ENCODE results near the gene BOC. TPM values are rescaled to one million over a fixed set of nuclear protein-coding genes. Genes with fewer than 3 reads are reported as not detected.

Gene BOC
- total RNA-seq, 2 experiments from 2014 or later = 0.42 TPM; not detected in 1

DNA sequence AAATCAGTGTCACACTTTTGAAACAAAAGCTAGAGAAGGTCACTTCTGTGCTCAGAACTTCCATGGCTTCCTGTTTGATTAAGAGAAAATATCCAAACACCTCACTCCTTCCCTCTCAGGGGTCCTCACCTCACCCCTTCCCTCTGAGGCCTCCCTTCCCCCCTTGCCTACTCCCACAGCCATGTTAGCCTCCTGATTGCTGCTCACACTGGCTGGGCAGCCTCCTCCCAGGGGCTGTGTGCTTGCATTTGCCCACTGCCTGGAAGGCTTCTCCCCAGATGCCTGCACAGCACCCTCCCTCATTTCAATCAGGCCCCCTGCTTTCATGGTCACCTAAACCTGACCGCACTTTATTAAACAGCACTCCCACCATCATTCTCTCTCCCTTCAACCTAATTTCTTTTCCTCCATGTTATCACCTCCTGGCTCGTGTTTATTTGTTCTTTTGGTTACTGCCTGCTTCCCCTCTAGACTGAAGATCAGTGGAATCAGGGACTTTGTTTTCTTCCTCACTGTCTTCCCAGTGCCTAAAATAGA lies 10.4 kb downstream of the BOC start:
- ChIA-PET POLR2A (no interaction called here), CTCF (no interaction called here)

DNA sequence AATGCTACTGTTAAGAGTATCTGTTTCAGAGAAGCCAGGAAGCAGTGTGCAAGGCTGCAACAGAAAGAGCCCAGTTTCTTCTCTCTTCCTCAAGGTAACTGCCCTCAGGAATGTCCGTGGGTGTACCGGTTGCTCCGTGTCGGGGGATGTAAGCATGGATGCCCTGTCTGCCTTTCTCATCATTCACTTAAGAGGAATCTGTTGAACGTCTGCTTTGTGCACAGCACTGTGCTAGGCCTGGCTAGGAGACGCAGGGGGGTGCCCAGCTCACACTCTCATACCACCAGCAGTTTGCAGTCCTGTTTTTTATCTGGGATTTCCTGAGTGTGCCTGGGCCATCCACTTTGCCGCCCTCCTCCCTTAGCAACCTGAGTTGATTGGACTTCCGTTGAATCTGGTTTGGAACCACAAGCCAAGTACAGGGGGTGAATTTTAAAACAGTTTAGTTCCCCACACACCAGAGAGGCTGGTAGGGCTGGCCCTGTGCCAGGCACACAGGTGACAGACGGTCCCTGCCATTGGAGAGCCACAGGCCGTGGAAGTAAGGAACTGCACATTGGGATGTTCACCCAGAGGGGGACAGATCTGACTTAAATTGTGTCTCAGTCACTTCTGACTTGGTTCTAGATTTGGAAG lies 11.2 kb downstream of the BOC start:
- ChIA-PET CTCF (no interaction called here), POLR2A (no interaction called here)

DNA sequence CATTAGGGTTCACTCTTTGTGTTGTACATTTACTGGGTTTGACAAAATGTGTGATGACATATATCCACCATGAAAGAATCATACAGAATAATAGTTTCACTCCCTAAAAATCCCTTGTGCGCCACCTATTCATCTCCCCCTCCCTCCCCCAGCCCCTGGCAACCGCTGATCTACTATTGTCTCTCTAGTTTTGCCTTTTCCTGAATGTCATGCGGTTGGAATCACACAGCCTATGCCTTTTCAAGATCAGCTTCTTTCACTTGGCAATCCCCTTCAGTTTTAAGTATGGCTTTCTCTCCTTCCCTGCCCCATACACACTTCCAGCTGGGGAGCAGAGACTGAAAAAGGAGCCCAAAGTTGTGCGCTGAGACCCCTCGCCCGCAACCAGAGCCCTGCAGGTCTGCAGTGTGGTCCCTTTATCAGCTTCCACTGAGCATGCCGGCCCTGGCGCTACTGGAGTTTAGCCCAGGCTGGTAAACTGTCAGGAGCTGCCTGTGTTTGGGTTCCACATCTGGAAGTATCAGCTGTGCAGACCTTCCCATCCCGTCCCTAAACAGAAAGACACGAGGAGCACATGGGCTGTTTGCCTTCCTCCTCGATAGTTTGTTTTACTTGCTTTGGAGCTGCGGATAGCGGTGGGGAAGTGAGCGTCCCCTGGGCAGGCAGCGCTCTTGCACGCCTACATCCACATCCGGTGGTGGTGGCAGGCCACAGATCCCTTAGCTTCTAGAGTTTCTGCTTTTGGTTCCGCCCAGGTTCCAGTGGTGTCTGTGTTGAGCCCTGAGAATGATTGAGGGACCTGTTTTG lies 12.3 kb downstream of the BOC start:
- POLR2A ChIA-PET = no interaction called here
- CTCF ChIA-PET = interaction anchor here (0.5 kb wide), 1 partner anchor 233 kb away, joined by 3 read pairs; no protein-coding TSS in a partner anchor

- POLR2A ChIA-PET = no interaction called here
- CTCF ChIA-PET = no interaction called here
Observed at GRCh38 chr3:113225286-113225685, 13.9 kb downstream of the BOC start.

DNA sequence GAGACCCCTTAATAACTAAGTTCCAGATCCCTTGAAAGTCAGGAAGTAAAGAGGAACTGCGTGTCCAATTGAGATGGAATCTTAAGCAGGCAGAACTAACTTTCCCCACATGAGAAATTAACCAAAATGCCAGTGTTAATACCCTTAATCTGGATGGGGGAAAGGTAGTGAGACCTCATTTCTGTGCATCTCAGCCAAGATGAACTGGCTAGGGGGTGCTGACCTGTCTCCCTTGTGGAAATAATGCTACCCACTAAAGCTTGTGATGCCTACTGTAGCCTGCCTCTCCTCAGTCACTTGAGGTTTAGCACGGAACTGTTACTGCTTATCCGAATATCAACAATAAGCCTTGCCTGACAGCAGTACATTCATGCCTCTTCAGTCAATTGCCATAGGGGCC lies 15.1 kb downstream of the BOC start:
- CTCF ChIA-PET = no interaction called here
- POLR2A ChIA-PET = no interaction called here

- POLR2A ChIA-PET = no interaction called here
- CTCF ChIA-PET = no interaction called here
Observed at GRCh38 chr3:113227146-113227545, 15.8 kb downstream of the BOC start.

DNA sequence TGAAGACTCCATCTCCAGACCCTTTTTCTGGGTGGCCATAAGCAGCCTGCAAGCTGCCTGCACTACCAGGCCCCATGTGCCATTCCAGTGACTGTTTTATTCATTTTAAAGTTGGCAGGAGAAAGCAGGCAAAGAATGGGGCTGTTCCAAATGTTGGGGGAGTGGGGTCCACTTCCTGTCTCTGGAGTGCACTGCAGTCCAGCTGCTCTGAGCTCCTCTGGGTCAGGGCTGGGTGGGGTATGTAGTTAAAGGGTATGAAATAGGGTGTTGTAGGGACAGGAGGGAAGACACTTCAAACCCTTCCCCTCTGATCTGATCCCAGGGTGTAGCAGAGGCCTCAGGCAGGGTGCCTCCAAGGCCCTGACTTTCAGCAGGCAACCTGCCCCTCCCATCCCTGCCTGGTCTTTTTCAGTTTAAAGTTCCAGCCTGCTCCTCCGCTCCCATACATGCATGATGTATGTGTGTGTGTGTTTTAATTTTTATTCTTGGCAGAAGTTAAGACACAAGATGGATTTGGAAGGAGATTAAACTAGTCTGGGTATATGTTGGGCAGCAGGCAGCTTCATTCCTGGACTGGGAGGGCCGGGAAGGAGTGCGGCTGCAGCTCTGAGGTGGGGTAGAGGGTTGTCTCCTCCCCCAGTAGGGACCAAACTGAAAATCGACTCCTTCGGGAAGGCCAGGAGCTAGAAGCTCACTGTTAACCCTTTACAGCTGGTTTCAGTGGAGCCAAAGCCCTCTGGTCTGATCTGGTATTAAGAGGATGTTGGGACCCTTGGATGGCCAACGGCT lies 17.3 kb downstream of the BOC start:
- CTCF ChIA-PET = no interaction called here

GRCh38 chr3:113231391-113231790 lies 20.0 kb downstream of the BOC start:
- ChIA-PET CTCF (interaction anchor here (1.1 kb wide), 1 partner anchor 15 kb away, joined by 3 read pairs; no protein-coding TSS in a partner anchor), POLR2A (no interaction called here)

More for the DNA sequence above, 17.3 kb downstream of the BOC start:
- POLR2A ChIA-PET = no interaction called here

- CTCF ChIA-PET = interaction anchor here (1.1 kb wide), 1 partner anchor 16 kb away, joined by 3 read pairs; no protein-coding TSS in a partner anchor
- POLR2A ChIA-PET = no interaction called here
Observed at GRCh38 chr3:113231827-113232253, 20.5 kb downstream of the BOC start.

DNA sequence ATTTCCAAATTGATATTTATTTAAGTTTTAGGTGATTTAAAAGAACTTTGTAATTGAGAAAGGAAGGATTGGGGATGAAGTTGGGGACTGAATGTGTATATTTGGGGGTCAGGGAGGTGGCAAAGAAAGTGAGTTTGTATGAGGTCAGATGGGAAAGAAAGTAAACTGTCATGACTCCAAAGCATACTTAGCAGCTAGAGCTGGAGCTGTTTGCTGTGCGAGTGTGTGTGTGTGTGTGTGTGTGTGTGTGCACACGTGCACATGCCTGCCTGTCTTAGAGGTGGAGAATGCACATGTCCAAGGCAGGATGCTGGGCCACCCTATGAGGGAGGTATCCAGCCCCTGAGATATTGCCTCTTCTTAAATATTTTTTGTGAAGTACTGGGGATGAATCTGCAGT lies 21.0 kb downstream of the BOC start:
- ChIA-PET CTCF (no interaction called here), POLR2A (no interaction called here)

- ChIA-PET POLR2A (no interaction called here), CTCF (interaction anchor here (1.1 kb wide), 1 partner anchor 11 kb away, joined by 3 read pairs; no protein-coding TSS in a partner anchor)
Observed at GRCh38 chr3:113233497-113233896, 22.1 kb downstream of the BOC start.

DNA sequence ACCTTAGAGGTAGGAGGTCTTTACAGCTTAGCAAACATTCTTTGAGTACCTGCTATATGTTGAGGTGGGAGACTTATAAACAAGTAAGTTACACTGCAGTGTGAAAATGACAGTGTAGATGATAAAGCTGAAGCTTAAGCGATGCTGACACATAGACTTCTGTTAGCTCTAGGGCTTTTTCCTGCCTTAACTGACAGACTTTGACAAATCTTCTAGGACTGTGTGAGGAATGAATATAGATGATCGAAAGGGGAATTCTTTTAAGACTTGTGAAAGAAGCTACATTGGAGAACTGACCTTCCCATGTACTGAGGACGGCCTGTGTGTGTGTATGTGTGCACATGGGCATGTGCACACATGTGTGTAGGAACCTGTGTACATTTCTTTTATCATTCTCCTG lies 22.7 kb downstream of the BOC start:
- CTCF ChIA-PET = interaction anchor here (1.1 kb wide), 1 partner anchor 10 kb away, joined by 3 read pairs; no protein-coding TSS in a partner anchor

DNA sequence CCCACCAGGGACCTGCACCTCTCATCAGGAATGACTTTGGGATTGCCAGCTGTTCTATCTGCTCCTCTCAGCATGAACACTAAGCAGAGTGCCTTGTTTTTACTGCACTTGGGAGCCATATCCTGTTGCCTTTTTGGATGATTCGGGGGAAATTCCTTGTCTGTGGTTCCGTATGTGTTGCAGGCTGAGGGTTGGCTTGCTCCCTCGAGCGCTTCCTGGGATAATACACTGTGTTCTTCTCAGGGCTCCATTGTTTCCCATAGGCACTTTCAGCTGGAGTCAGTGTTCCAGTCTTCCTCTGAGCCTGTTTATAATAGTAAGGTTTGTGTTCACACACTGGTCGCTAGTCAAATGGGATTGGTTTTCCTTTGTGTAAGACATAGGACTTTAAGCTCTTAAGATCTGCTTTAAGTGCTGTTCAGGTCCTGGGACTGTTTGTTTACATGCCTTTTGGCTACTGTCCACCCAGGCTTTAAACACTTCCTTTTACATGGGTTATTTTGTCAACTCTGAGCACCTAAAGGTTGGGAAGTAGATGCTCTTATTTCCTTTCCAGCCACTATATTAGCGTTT lies 23.4 kb downstream of the BOC start:
- ChIA-PET POLR2A (no interaction called here), CTCF (no interaction called here)

More for the DNA sequence above, 22.7 kb downstream of the BOC start:
- POLR2A ChIA-PET = no interaction called here

- POLR2A ChIA-PET = no interaction called here
- CTCF ChIA-PET = no interaction called here
Observed at GRCh38 chr3:113238503-113238902, 27.1 kb downstream of the BOC start.

GRCh38 chr3:113240841-113241240 lies 29.5 kb downstream of the BOC start:
- ChIA-PET CTCF (interaction anchor here (1.0 kb wide), 1 partner anchor 24 kb away, joined by 3 read pairs; no protein-coding TSS in a partner anchor), POLR2A (no interaction called here)

GRCh38 chr3:113241292-113242095 lies 30.1 kb downstream of the BOC start:
- ChIA-PET CTCF (no interaction called here), POLR2A (no interaction called here)

DNA sequence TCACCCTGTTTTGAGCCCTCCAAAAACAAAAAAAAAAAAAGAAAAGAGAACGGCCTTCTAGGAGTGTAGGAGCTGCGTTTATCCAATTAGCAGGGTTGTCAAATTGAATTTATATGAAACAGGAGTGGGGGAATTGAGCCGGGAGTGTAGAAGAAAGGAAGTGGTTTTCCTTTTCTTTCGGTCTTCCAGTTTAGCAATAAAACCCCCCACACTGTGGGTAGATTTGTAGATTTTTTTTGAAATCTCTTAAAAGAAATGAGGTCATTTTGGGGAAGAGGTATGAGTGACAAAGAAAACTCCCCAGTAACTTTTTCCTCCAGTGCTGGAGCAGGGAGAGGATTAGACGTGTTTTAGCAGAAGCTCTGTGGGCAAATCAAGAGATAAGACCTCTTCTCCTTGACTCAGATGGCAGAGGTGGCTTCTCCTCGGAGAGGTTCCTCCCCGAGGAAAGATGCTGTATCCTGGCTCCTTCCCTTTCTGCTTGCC lies 30.8 kb downstream of the BOC start:
- CTCF ChIA-PET = no interaction called here
- POLR2A ChIA-PET = no interaction called here

DNA sequence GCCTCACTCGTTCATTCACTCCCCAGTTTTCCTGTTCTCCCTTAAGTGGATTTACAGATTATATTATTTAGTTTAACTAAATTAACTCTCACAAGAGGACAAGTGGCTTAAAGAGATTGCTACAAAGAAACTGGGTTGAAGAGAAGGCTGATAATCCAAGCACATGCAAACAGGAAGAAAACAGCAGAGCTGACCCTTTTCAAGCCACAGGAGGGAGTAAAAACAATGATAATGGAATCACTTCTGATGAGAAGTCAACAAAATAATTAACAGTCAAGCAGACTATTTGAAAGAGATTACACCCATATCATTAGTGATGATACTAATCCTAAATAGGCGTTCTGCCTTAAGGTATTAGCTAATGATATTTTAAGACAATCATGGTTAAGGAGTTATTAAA lies 31.7 kb downstream of the BOC start:
- CTCF ChIA-PET = no interaction called here

DNA sequence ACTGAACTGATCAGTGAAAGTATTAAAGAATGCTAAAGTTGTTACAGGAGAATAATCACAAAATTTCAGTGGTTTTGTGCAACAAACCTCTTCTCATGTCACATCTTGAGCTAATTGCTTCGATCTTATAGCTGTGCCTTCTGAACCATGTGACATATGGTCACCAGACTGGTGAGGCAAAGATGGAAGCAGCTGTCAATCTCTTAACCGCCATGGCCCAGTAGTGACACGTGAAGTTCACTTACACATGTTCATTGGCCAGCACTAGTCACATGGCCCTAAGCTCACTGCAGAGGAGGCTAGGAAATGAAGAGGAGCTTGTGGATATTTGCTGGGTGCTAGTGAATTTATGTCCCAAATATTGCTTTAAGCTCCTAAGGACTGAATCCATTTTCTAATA lies 32.5 kb downstream of the BOC start:
- ChIA-PET POLR2A (no interaction called here), CTCF (interaction anchor here (0.7 to 1.1 kb wide), 2 partner anchors 10 to 27 kb away, joined by 3 read pairs; no protein-coding TSS in a partner anchor)

More for the DNA sequence above, 31.7 kb downstream of the BOC start:
- POLR2A ChIA-PET = no interaction called here
